Measurements from ENCODE around the gene HBQ1. TPM values are rescaled to one million over a fixed set of nuclear protein-coding genes. Genes with fewer than 3 reads are reported as not detected.
A peak's percentile ranks its signal among the peaks of the same experiment; 100 is the strongest.
"Not testable (repeated sequence)": the region's sequence is repeated elsewhere in the genome, so short reads cannot be mapped to it uniquely, and the experiment has no call there.

Gene HBQ1
- total RNA-seq, 1 donor: not detected

DNA sequence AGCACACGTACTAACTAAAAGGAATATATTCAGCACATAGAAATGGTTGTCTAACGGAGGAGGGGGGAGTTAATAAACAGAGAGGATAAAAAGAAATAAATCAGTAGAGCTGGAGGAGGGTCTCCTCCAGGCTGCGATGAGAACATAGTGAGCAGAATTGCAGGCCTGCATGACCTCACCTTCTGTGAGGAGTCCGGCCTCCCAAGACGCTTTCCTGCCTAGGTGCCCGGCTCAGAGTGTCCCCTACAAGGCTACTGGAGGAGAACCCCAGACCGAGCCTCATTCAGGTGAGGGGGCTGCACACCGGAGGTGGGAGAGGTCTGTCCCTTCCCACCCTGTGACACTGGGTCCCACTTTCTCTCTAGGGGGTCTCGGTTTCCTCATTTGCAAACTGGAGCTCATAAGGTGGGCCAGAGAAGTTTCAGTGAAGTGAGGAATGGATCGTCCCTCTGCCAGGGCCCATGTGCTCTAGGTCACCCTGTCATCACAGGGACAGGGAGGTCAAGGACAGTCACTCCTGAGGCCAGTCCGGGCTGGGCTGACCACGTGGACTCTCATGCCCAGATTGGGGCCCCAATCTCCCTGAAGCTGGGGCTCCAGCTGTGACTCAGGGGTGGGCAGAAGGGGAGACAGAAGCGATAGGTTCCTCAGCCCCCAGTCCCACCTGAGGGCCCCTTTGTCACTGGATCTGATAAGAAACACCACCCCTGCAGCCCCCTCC, 17.8 kb upstream of the HBQ1 start:
- no peak overlapping the region for H3K4me3 ChIP-seq (ENCODE audit: insufficient read depth, low read length)
- peak; percentile 90 for DNase-seq (ENCODE audit: insufficient read length, low spot score, missing footprints)
- H3K79me2 ChIP-seq (ENCODE audit: insufficient read depth, low read length): no peaks in the 10 kb centered on the region
- TF ChIP-seq, protein P1, sequence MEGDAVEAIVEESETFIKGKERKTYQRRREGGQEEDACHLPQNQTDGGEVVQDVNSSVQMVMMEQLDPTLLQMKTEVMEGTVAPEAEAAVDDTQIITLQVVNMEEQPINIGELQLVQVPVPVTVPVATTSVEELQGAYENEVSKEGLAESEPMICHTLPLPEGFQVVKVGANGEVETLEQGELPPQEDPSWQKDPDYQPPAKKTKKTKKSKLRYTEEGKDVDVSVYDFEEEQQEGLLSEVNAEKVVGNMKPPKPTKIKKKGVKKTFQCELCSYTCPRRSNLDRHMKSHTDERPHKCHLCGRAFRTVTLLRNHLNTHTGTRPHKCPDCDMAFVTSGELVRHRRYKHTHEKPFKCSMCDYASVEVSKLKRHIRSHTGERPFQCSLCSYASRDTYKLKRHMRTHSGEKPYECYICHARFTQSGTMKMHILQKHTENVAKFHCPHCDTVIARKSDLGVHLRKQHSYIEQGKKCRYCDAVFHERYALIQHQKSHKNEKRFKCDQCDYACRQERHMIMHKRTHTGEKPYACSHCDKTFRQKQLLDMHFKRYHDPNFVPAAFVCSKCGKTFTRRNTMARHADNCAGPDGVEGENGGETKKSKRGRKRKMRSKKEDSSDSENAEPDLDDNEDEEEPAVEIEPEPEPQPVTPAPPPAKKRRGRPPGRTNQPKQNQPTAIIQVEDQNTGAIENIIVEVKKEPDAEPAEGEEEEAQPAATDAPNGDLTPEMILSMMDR (IDR thresholded peaks at IDR 0.05; ENCODE audit: extremely low read depth, low read depth, low read length): no peak
- H4K20me1 ChIP-seq (ENCODE audit: insufficient read depth, low read length): no peaks in the 10 kb centered on the region
- H3K4me2 ChIP-seq (ENCODE audit: insufficient read depth, low read length): no peak overlapping the region
- no peaks in the 10 kb centered on the region for H3K9me3 ChIP-seq (ENCODE audit: low read depth, low read length)
- no peak overlapping the region for H3K27ac ChIP-seq (ENCODE audit: low read depth, low read length)
- H2AFZ ChIP-seq (ENCODE audit: low read length): no peak overlapping the region
- no peaks in the 10 kb centered on the region for H3K4me1 ChIP-seq (ENCODE audit: insufficient read depth, low read length)
- no peaks in the 10 kb centered on the region for H3K36me3 ChIP-seq (ENCODE audit: insufficient read depth, low read length)
- H3K27me3 ChIP-seq (ENCODE audit: insufficient read depth, low read length): peaks cover 39% of the 10 kb centered on the region

DNA sequence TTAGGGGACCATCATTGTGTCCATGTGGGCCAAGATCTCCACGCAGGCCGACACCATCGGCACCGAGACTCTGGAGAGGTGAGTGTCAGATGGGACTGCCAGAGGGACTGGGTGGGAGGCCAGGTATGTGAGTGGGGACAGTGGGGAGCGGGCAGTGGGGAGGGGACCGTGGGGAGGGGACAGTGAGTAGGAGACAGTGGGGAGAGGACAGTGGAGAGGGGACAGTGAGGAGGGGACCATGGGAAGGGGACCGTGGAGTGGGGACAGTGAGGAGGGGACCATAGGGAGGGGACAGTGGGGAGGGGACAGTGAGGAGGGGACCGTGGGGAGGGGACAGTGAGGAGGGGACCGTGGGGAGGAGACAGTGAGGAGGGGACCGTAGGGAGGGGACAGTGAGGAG, 17.1 kb upstream of the HBQ1 start:
- not testable (repeated sequence) for H3K36me3 ChIP-seq (ENCODE audit: insufficient read depth, low read length); H4K20me1 ChIP-seq (ENCODE audit: insufficient read depth, low read length); H3K79me2 ChIP-seq (ENCODE audit: insufficient read depth, low read length); H3K9me3 ChIP-seq (ENCODE audit: low read depth, low read length); H3K4me3 ChIP-seq (ENCODE audit: insufficient read depth, low read length); H3K27ac ChIP-seq (ENCODE audit: low read depth, low read length); H3K4me2 ChIP-seq (ENCODE audit: insufficient read depth, low read length); H2AFZ ChIP-seq (ENCODE audit: low read length); H3K4me1 ChIP-seq (ENCODE audit: insufficient read depth, low read length)
- H3K27me3 ChIP-seq (ENCODE audit: insufficient read depth, low read length): peaks cover 42% of the 10 kb centered on the region
- DNase-seq (ENCODE audit: insufficient read length, low spot score, missing footprints): peak; percentile 61

DNA sequence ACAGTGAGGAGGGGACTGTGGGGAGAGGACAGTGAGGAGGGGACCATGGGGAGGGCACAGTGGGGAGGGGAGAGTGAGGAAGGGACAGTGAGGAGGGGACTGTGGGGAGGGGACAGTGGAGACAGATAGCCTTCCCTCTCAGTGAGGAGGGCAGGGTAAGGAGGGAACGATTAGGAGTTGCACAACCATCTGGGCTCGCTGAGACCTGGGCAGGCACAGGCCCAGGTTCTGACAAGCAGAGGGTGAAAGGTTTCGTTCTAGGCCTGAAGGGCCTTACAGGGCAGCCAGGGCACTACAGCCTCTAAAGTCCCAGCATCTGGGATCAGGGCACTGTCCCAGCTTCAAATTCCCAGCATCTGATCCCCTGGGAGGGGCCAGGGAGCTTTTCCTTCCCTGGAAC, 16.6 kb upstream of the HBQ1 start:
- not testable (repeated sequence) for H3K4me2 ChIP-seq (ENCODE audit: insufficient read depth, low read length); H2AFZ ChIP-seq (ENCODE audit: low read length); H4K20me1 ChIP-seq (ENCODE audit: insufficient read depth, low read length); H3K4me1 ChIP-seq (ENCODE audit: insufficient read depth, low read length); H3K36me3 ChIP-seq (ENCODE audit: insufficient read depth, low read length); H3K79me2 ChIP-seq (ENCODE audit: insufficient read depth, low read length); H3K27ac ChIP-seq (ENCODE audit: low read depth, low read length); H3K9me3 ChIP-seq (ENCODE audit: low read depth, low read length); H3K4me3 ChIP-seq (ENCODE audit: insufficient read depth, low read length)
- peak; percentile 62 for DNase-seq (ENCODE audit: insufficient read length, low spot score, missing footprints)
- H3K27me3 ChIP-seq (ENCODE audit: insufficient read depth, low read length): peaks cover 43% of the 10 kb centered on the region

DNA sequence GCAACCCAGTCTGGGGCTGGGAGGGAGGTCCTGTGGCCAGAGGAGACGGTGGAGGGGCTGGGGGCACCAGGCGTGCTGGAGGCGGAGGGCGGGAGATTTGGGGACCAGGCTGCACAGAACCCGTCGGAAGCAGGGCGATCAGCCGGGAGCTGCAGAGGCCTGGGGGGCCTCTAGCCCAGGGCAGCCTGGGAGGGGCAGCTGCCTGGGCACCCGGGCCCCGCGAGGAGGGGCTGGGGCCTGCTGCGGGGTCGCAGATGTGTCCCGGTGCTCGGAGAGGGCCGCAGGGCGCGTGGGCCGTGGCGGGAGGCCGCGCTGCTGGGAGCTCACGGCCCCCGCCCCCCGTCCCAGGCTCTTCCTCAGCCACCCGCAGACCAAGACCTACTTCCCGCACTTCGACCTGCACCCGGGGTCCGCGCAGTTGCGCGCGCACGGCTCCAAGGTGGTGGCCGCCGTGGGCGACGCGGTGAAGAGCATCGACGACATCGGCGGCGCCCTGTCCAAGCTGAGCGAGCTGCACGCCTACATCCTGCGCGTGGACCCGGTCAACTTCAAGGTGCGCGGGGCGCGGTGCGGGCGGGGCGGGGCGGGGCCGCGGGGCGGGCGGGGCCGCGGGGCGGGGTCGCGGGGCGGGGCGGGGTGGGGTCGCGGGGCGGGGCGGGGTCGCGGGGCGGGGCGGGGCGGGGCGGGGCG, 16.0 kb upstream of the HBQ1 start:
- not testable (repeated sequence) for H3K4me3 ChIP-seq (ENCODE audit: insufficient read depth, low read length); H3K9me3 ChIP-seq (ENCODE audit: low read depth, low read length); H3K27ac ChIP-seq (ENCODE audit: low read depth, low read length); H3K4me2 ChIP-seq (ENCODE audit: insufficient read depth, low read length); H4K20me1 ChIP-seq (ENCODE audit: insufficient read depth, low read length); H3K4me1 ChIP-seq (ENCODE audit: insufficient read depth, low read length); H3K79me2 ChIP-seq (ENCODE audit: insufficient read depth, low read length); H3K36me3 ChIP-seq (ENCODE audit: insufficient read depth, low read length); H2AFZ ChIP-seq (ENCODE audit: low read length); DNase-seq (ENCODE audit: insufficient read length, low spot score, missing footprints)
- H3K27me3 ChIP-seq (ENCODE audit: insufficient read depth, low read length): peaks cover 47% of the 10 kb centered on the region

- no peaks in the 10 kb centered on the region for H4K20me1 ChIP-seq (ENCODE audit: insufficient read depth, low read length)
- H3K27me3 ChIP-seq (ENCODE audit: insufficient read depth, low read length): peaks cover 43% of the 10 kb centered on the region
- TF ChIP-seq, protein P1 (IDR thresholded peaks at IDR 0.05; ENCODE audit: extremely low read depth, low read depth, low read length): no peak
- no peak overlapping the region for H2AFZ ChIP-seq (ENCODE audit: low read length)
- no peaks in the 10 kb centered on the region for H3K36me3 ChIP-seq (ENCODE audit: insufficient read depth, low read length)
- no peaks in the 10 kb centered on the region for H3K9me3 ChIP-seq (ENCODE audit: low read depth, low read length)
- H3K4me3 ChIP-seq (ENCODE audit: insufficient read depth, low read length): no peak overlapping the region
- no peaks in the 10 kb centered on the region for H3K4me1 ChIP-seq (ENCODE audit: insufficient read depth, low read length)
- no peak overlapping the region for H3K27ac ChIP-seq (ENCODE audit: low read depth, low read length)
- peak; percentile 69 for DNase-seq (ENCODE audit: insufficient read length, low spot score, missing footprints)
- H3K79me2 ChIP-seq (ENCODE audit: insufficient read depth, low read length): no peaks in the 10 kb centered on the region
- no peak overlapping the region for H3K4me2 ChIP-seq (ENCODE audit: insufficient read depth, low read length)
Observed at GRCh38 chr16:164827-165538, 15.3 kb upstream of the HBQ1 start.
